IMR-90 (cell line): ENCODE data around the gene PEX5. TPM values are rescaled to one million over a fixed set of nuclear protein-coding genes. Genes with fewer than 3 reads are reported as not detected.
"Not testable (repeated sequence)": the region's sequence is repeated elsewhere in the genome, so short reads cannot be mapped to it uniquely, and the experiment has no call there.

Experiments
- ATAC-seq: fragments of 200-7000 bp; cut with Tn5 transposase; 2 replicates; pipeline ENCODE4 v1.9.1; 2020; ENCODE audit warnings: low read depth, mild to moderate bottlenecking, moderate library complexity
- BruUV-seq: library from RNA; stranded (reverse); fragments of 400-500 nt; replicated peaks from 2 replicates; lab custom pipeline; 2021; lab: Mats Ljungman, UMichigan
- CTCF ChIA-PET: fragments of 300-600 bp; formaldehyde crosslinking; extraction: SDS; loops from one replicate; lab custom pipeline; 2021; ENCODE audit warnings: antibody characterized with exemption; lab: Yijun Ruan, JAX
- POLR2A ChIA-PET: fragments of 300-600 bp; sonication (Branson Sonifier 250); formaldehyde crosslinking; loops from one replicate; lab custom pipeline; 2022; ENCODE audit warnings: antibody characterized with exemption; ENCODE audit not compliant: unreplicated experiment; lab: Charles Lee
- DNase-seq: peaks from one replicate; pipeline ENCODE4 v3.0.0; 2013
- H2AFZ ChIP-seq: replicated peaks from 2 replicates; pipeline ENCODE3; 2013; ENCODE audit warnings: low read length, mild to moderate bottlenecking; ENCODE audit not compliant: poor library complexity
- H2AK5ac ChIP-seq: 2 replicates; pipeline ENCODE4 v1.6.1; 2013; ENCODE audit warnings: low read depth, low read length, inconsistent platforms
- H2AK9ac ChIP-seq: replicated peaks from 2 replicates; pipeline ENCODE3; 2013; ENCODE audit warnings: mild to moderate bottlenecking, low read depth, low read length, moderate library complexity; ENCODE audit not compliant: poor library complexity
- H2BK120ac ChIP-seq: 2 replicates; pipeline ENCODE4 v1.6.1; 2013; ENCODE audit warnings: low read depth, low read length, inconsistent platforms
- H2BK15ac ChIP-seq: 3 replicates; pipeline ENCODE4 v1.6.1; 2013; ENCODE audit warnings: low read depth, low read length, inconsistent platforms
- H2BK20ac ChIP-seq: 2 replicates; pipeline ENCODE4 v1.6.1; 2013; ENCODE audit warnings: low read depth, mild to moderate bottlenecking, inconsistent platforms, low read length, moderate library complexity
- H2BK5ac ChIP-seq: 2 replicates; pipeline ENCODE4 v1.6.1; 2013; ENCODE audit warnings: mild to moderate bottlenecking, low read depth, low read length, inconsistent platforms; ENCODE audit not compliant: poor library complexity, severe bottlenecking
- H3K14ac ChIP-seq: replicated peaks from 2 replicates; pipeline ENCODE4 v1.6.1; 2013; ENCODE audit warnings: low read depth, low read length, inconsistent platforms
- H3K18ac ChIP-seq: 2 replicates; pipeline ENCODE4 v1.6.1; 2013; ENCODE audit warnings: low read depth, low read length, control low read depth
- H3K23ac ChIP-seq: 2 replicates; pipeline ENCODE4 v1.6.1; 2013; ENCODE audit warnings: low read depth, low read length, inconsistent platforms
- H3K27ac ChIP-seq: 2 replicates; pipeline ENCODE4 v1.5.1; 2013; ENCODE audit warnings: mild to moderate bottlenecking, control low read depth, low read length; ENCODE audit not compliant: insufficient read depth
- H3K27me3 ChIP-seq: 2 replicates; pipeline ENCODE4 v1.6.1; 2013; ENCODE audit warnings: low read length; ENCODE audit not compliant: control insufficient read depth, insufficient read depth
- H3K36me3 ChIP-seq: 2 replicates; pipeline ENCODE4 v1.6.1; 2013; ENCODE audit warnings: low read length, mixed read lengths; ENCODE audit not compliant: control insufficient read depth, insufficient read depth
- H3K4ac ChIP-seq: 2 replicates; pipeline ENCODE4 v1.6.1; 2013; ENCODE audit warnings: low read depth, low read length, inconsistent platforms
- H3K4me1 ChIP-seq: 2 replicates; pipeline ENCODE4 v1.6.1; 2013; ENCODE audit warnings: low read length, mixed read lengths; ENCODE audit not compliant: control insufficient read depth, insufficient read depth
- H3K4me2 ChIP-seq: 2 replicates; pipeline ENCODE4 v1.6.1; 2013; ENCODE audit warnings: low read depth, mild to moderate bottlenecking, control low read depth, low read length, moderate library complexity
- H3K4me3 ChIP-seq: 2 replicates; pipeline ENCODE4 v1.5.1; 2013; ENCODE audit warnings: low read depth, mild to moderate bottlenecking, control low read depth, low read length, moderate library complexity; ENCODE audit not compliant: insufficient read depth
- H3K56ac ChIP-seq: 2 replicates; pipeline ENCODE4 v1.6.1; 2013; ENCODE audit warnings: low read length, inconsistent platforms; ENCODE audit not compliant: insufficient read depth; ENCODE audit errors: extremely low read depth
- H3K79me1 ChIP-seq, 2 experiments: 2 replicates each; pipeline ENCODE4 v1.6.1; 2013; ENCODE audit warnings: low read length in 2 of 2, inconsistent platforms in 1 of 2, low read depth in 1 of 2
- H3K9ac ChIP-seq: 2 replicates; pipeline ENCODE4 v1.6.1; 2013; ENCODE audit warnings: low read depth, low read length, control low read depth
- H3K9me1 ChIP-seq: 2 replicates; pipeline ENCODE4 v1.6.1; 2013; ENCODE audit warnings: low read length, inconsistent platforms; ENCODE audit not compliant: insufficient read depth
- H3K9me3 ChIP-seq: 2 replicates; pipeline ENCODE4 v1.6.1; 2013; ENCODE audit warnings: low read length; ENCODE audit not compliant: control insufficient read depth, insufficient read depth
- H4K20me1 ChIP-seq: 2 replicates; pipeline ENCODE4 v1.6.1; 2013; ENCODE audit warnings: low read length, inconsistent platforms; ENCODE audit not compliant: insufficient read depth
- H4K5ac ChIP-seq: 2 replicates; pipeline ENCODE4 v1.6.1; 2013; ENCODE audit warnings: mild to moderate bottlenecking, low read depth, low read length, control low read depth
- H4K8ac ChIP-seq, 2 experiments: 2 replicates each; pipeline ENCODE4 v1.6.1; 2013; ENCODE audit warnings: low read depth in 2 of 2, low read length in 2 of 2, control low read depth in 1 of 2, inconsistent platforms in 1 of 2
- H4K91ac ChIP-seq: 2 replicates; pipeline ENCODE4 v1.6.1; 2013; ENCODE audit warnings: low read depth, low read length, inconsistent platforms; ENCODE audit not compliant: insufficient read depth
- BHLHE40 ChIP-seq: fragments of 150-350 bp; IDR thresholded peaks from 2 replicates; pipeline ENCODE4 v1.6.1; 2016; ENCODE audit warnings: mild to moderate bottlenecking, low read depth, low read length
- CEBPB ChIP-seq: IDR thresholded peaks from 2 replicates; pipeline ENCODE4 v1.6.1; 2012; ENCODE audit warnings: low read depth, low read length, improper control_type of control experiment
- CHD1 ChIP-seq: IDR thresholded peaks from 2 replicates; pipeline ENCODE4 v1.6.1; 2012; ENCODE audit warnings: low read depth, low read length, improper control_type of control experiment
- ELK1 ChIP-seq: fragments of 150-350 bp; IDR thresholded peaks from 2 replicates; pipeline ENCODE4 v1.6.1; 2016; ENCODE audit warnings: low read depth, mild to moderate bottlenecking, low read length, moderate library complexity, borderline replicate concordance
- WGBS, 2 experiments: methylation state at CpG; one replicate each; pipeline versions ENCODE4 v1.1.5 to v1.1.7; 2013; ENCODE audit warnings: missing lambda C conversion rate in 2 of 2; ENCODE audit not compliant: insufficient read length in 1 of 2; ENCODE audit errors: extremely low coverage in 2 of 2; 5-methylcytosine and 5-hydroxymethylcytosine counted together
- dilution Hi-C: fragments of 300-500 bp; cut with HindIII; formaldehyde crosslinking; loops from one replicate; pipeline ENCODE4 v1.14.3; 2018; ENCODE audit warnings: low sequenced_read_pairs; ENCODE audit not compliant: unreplicated experiment
- in situ Hi-C: fragments of 300-500 bp; cut with MboI; formaldehyde crosslinking; loops from 3 replicates; pipeline ENCODE4 v1.14.3; 2019; ENCODE audit warnings: low sequenced_read_pairs, inconsistent platforms, mixed read lengths
- intact Hi-C: fragments of 100-400 bp; cut with micrococcal nuclease; formaldehyde crosslinking; loops from 2 replicates; pipeline ENCODE4 v1.10.0; 2022
- polyA plus RNA-seq, 3 experiments: library from polyadenylated mRNA; depleted of rRNA; stranded (reverse); fragments of >200 nt; gene quantifications; 2 replicates each; pipeline ENCODE4 v1.2.3, GENCODE V29; 2012; ENCODE audit warnings: low replicate concordance in 1 of 3
- total RNA-seq: library from RNA; depleted of rRNA; stranded (reverse); fragments of >200 nt; gene quantifications from 2 replicates; pipeline ENCODE4 v1.2.3, GENCODE V29; 2012

Gene PEX5
- total and polyA plus RNA-seq, 2 of the 4 experiments (the other 2 are of a cell fraction), result 14.4 to 18.3 TPM

- H2AK5ac ChIP-seq, result no peak overlapping the region
- intact Hi-C loops, result no loop called here
Measured at GRCh38 chr12:7212678-7213077, 23.2 kb downstream of the PEX5 start.

GRCh38 chr12:7213745-7214144 is 24.3 kb downstream of the PEX5 start:
- no CpG with 5 or more reads among the region's 2 CpGs for whole genome bisulfite sequencing, 2 experiments
- dilution Hi-C loops, H3K9me3 ChIP-seq: not testable (repeated sequence)

More at GRCh38 chr12:7212678-7213077, 23.2 kb downstream of the PEX5 start:
- Histone ChIP-seq H3K4me1 (no peaks in the 10 kb centered on the region), H2AFZ (no peak overlapping the region), H3K9me3 (peaks cover 3% of the 10 kb centered on the region; the same call in 1 of the 2 replicates), H2BK20ac (no peak overlapping the region), H2BK15ac (no peak overlapping the region), H2AK9ac (no peak overlapping the region), H3K9ac (no peak overlapping the region), H3K27me3 (peaks cover 5% of the 10 kb centered on the region), H3K36me3 (peaks cover 35% of the 10 kb centered on the region), H3K4ac (no peak overlapping the region), H3K23ac (no peak overlapping the region), H3K79me1 (no peaks in the 10 kb centered on the region), H3K4me3 (no peak overlapping the region), H3K18ac (no peak overlapping the region), H4K8ac (no peak overlapping the region), H4K5ac (no peak overlapping the region), H3K4me2 (no peak overlapping the region), H3K56ac (no peak overlapping the region), H3K14ac (no peak overlapping the region), H3K9me1 (peaks cover 3% of the 10 kb centered on the region; the same call in 1 of the 2 replicates), H4K20me1 (no peaks in the 10 kb centered on the region), H4K91ac (no peak overlapping the region), H2BK120ac (no peak overlapping the region), H3K27ac (no peak overlapping the region), H2BK5ac (no peak overlapping the region)
- no CpG with 5 or more reads among the region's 2 CpGs for WGBS, 2 experiments
- BruUV-seq, result no TSS peak
- in situ Hi-C loops, result no loop called here
- CTCF ChIA-PET, result interaction anchor here (0.6 kb wide), 1 partner anchor 433 kb away, joined by 3 read pairs; no protein-coding TSS in a partner anchor
- TF ChIP-seq CEBPB (no peak), BHLHE40 (no peak), ELK1 (no peak), CHD1 (no peak)
- ATAC-seq (no peak), DNase-seq (no peak)
- dilution Hi-C loops, result no loop called here
- POLR2A ChIA-PET, result no interaction called here

More at GRCh38 chr12:7213745-7214144, 24.3 kb downstream of the PEX5 start:
- H2BK20ac ChIP-seq, H2BK5ac ChIP-seq, H3K4me3 ChIP-seq, H2AFZ ChIP-seq, H2BK120ac ChIP-seq, H3K56ac ChIP-seq, in situ Hi-C loops, BruUV-seq, ATAC-seq, H4K5ac ChIP-seq, H3K27ac ChIP-seq, H2BK15ac ChIP-seq, H4K20me1 ChIP-seq, H2AK5ac ChIP-seq, H3K4me2 ChIP-seq, H3K18ac ChIP-seq, H3K9ac ChIP-seq, H3K14ac ChIP-seq, H2AK9ac ChIP-seq, CTCF ChIA-PET, H3K4ac ChIP-seq, H4K91ac ChIP-seq, intact Hi-C loops, H4K8ac ChIP-seq, H3K79me1 ChIP-seq, H3K23ac ChIP-seq, H3K9me1 ChIP-seq, H3K27me3 ChIP-seq, DNase-seq, POLR2A ChIA-PET, H3K4me1 ChIP-seq: not testable (repeated sequence)
- peaks cover 28% of the 10 kb centered on the region for H3K36me3 ChIP-seq
